Breast epithelium (tissue), 4 donors: ENCODE data around the gene DRAXIN. TPM values are rescaled to one million over a fixed set of nuclear protein-coding genes. Genes with fewer than 3 reads are reported as not detected.

Source experiments
- DNase-seq, 2 donors: peaks; one replicate each; pipeline ENCODE4 v3.0.0-alpha.2; 2019; ENCODE audit warnings: low spot score in 2 of 2
- H3K27ac ChIP-seq, 2 donors: fragments of 200-600 bp; sonication (generic) in 1 of 2; one replicate each; pipeline ENCODE4 v1.5.1; 2016 to 2019; ENCODE audit warnings: mild to moderate bottlenecking in 1 of 2
- H3K27me3 ChIP-seq, 2 donors: fragments of 200-600 bp; sonication (generic) in 1 of 2; one replicate each; pipeline versions ENCODE4 v1.5.1 to v1.6.0; 2017 to 2019; ENCODE audit warnings: control low read depth in 1 of 2, mild to moderate bottlenecking in 1 of 2
- H3K36me3 ChIP-seq: fragments of 200-600 bp; one replicate; pipeline ENCODE4 v1.5.1; 2019
- H3K4me1 ChIP-seq, 2 donors: fragments of 200-600 bp; sonication (generic); one replicate each; pipeline ENCODE4 v1.5.1; 2016 to 2019; ENCODE audit warnings: control low read depth in 1 of 2
- H3K4me3 ChIP-seq, 3 donors: fragments of 200-600 bp; sonication (generic); 1 replicate in 2 of 3; 2 replicates in 1 of 3; pipeline ENCODE4 v1.5.1; 2016 to 2019; ENCODE audit warnings: mild to moderate bottlenecking in 3 of 3, moderate library complexity in 2 of 3
- H3K9me3 ChIP-seq, 2 donors: fragments of 200-600 bp; sonication (generic) in 1 of 2; one replicate each; pipeline ENCODE4 v1.5.1; 2016 to 2019; ENCODE audit warnings: control low read depth in 1 of 2
- POLR2A ChIP-seq: fragments of 450-650 bp; IDR thresholded peaks from one replicate; pipeline ENCODE4 v1.6.1; 2016; ENCODE audit warnings: antibody characterized with exemption, mild to moderate bottlenecking, moderate library complexity
- POLR2AphosphoS5 ChIP-seq, 3 donors: sonication (generic); formaldehyde crosslinking; IDR thresholded peaks; one replicate each; pipeline ENCODE4 v1.6.1; 2017; ENCODE audit warnings: antibody characterized with exemption in 3 of 3
- intact Hi-C: fragments of 100-400 bp; cut with DNase I; formaldehyde crosslinking; loops from one replicate; pipeline ENCODE4 v1.15.1; 2023; ENCODE audit warnings: low total_unique reads
- total RNA-seq, 3 donors: library from RNA; depleted of rRNA; stranded (reverse); fragments of >200 nt; gene quantifications; one replicate each; pipeline ENCODE4 v1.1.0, GENCODE V29; 2016
- TF ChIP-seq, protein P1 (sequence below), 3 donors: fragments of 450-650 bp; IDR thresholded peaks; one replicate each; pipeline ENCODE4 v1.5.1; 2016 to 2017; ENCODE audit warnings: antibody characterized with exemption in 3 of 3, mild to moderate bottlenecking in 3 of 3, moderate library complexity in 3 of 3

The DRAXIN gene
- total RNA-seq, 3 donors from 2014 or later, result under 0.01 to 0.15 (median under 0.01) TPM

- H3K27me3 ChIP-seq, result peaks cover 0 to 9% of the 10 kb centered on the region in 2 donors
Observed at GRCh38 chr1:11761988-11762406, 70.5 kb downstream of the DRAXIN start, which contains the start of gene C1orf167. Gene C1orf167, plus strand, starts transcription at chr1:11762193. Its CDS starts 2,208 bp downstream, at chr1:11764401.

GRCh38 chr1:11764115-11764514 lies 72.6 kb downstream of the DRAXIN start:
- Histone ChIP-seq H3K4me1 (no peaks in the 10 kb centered on the region), H3K4me3 (no peak overlapping the region), H3K9me3 (no peaks in the 10 kb centered on the region), H3K27me3 (peaks cover 0 to 9% of the 10 kb centered on the region in 2 donors), H3K36me3 (no peaks in the 10 kb centered on the region), H3K27ac (no peak overlapping the region)
- DNase-seq, result no peak
- TF ChIP-seq POLR2AphosphoS5 (IDR thresholded peaks at IDR 0.05), result no peak
- TF ChIP-seq POLR2A, result no peak
- TF ChIP-seq, protein P1, sequence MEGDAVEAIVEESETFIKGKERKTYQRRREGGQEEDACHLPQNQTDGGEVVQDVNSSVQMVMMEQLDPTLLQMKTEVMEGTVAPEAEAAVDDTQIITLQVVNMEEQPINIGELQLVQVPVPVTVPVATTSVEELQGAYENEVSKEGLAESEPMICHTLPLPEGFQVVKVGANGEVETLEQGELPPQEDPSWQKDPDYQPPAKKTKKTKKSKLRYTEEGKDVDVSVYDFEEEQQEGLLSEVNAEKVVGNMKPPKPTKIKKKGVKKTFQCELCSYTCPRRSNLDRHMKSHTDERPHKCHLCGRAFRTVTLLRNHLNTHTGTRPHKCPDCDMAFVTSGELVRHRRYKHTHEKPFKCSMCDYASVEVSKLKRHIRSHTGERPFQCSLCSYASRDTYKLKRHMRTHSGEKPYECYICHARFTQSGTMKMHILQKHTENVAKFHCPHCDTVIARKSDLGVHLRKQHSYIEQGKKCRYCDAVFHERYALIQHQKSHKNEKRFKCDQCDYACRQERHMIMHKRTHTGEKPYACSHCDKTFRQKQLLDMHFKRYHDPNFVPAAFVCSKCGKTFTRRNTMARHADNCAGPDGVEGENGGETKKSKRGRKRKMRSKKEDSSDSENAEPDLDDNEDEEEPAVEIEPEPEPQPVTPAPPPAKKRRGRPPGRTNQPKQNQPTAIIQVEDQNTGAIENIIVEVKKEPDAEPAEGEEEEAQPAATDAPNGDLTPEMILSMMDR (IDR thresholded peaks at IDR 0.05), result no peak
- intact Hi-C loops, result no loop called here

More at GRCh38 chr1:11761988-11762406, 70.5 kb downstream of the DRAXIN start, which contains the start of gene C1orf167:
- TF ChIP-seq, protein P1 (IDR thresholded peaks at IDR 0.05), result no peak
- TF ChIP-seq POLR2AphosphoS5 (IDR thresholded peaks at IDR 0.05), result no peak
- no peak for TF ChIP-seq POLR2A
- intact Hi-C loops, result no loop called here
- H3K4me1 ChIP-seq, result no peaks in the 10 kb centered on the region
- no peaks in the 10 kb centered on the region for H3K36me3 ChIP-seq
- H3K27ac ChIP-seq, result no peak within 1 kb of the TSS
- no peak for DNase-seq
- no peak within 1 kb of the TSS for H3K4me3 ChIP-seq
- no peaks in the 10 kb centered on the region for H3K9me3 ChIP-seq

DNA sequence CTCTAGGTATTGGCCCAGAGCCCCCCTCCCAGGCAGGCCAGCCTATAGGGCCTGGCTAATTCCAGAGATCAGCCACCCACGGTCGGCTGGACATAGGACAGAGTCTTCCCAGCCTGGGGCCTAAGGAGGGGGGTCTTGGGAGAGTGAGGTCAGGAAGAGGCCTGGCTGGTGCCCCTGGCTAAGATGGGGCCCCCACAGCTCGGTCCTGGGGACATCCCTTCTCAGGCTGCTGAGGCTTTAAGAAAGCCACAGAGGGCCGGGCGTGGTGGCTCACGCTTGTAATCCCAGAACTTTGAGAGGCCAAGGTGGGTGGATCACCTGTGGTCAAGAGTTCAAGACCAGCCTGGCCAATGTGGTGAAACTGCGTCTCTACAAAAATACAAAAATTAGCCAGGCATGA lies 73.0 kb downstream of the DRAXIN start:
- H3K27me3 ChIP-seq, result peaks cover 0 to 9% of the 10 kb centered on the region in 2 donors
- DNase-seq, result no peak
- intact Hi-C loops, result no loop called here
- no peak overlapping the region for H3K4me3 ChIP-seq
- no peaks in the 10 kb centered on the region for H3K4me1 ChIP-seq
- no peaks in the 10 kb centered on the region for H3K9me3 ChIP-seq
- TF ChIP-seq POLR2A (no peak), POLR2AphosphoS5 (IDR thresholded peaks at IDR 0.05) (no peak)
- TF ChIP-seq, protein P1 (IDR thresholded peaks at IDR 0.05), result no peak
- no peaks in the 10 kb centered on the region for H3K36me3 ChIP-seq
- no peak overlapping the region for H3K27ac ChIP-seq

- DNase-seq, result no peak
- TF ChIP-seq, protein P1 (IDR thresholded peaks at IDR 0.05), result no peak
- TF ChIP-seq POLR2AphosphoS5 (IDR thresholded peaks at IDR 0.05) (no peak), POLR2A (no peak)
- Histone ChIP-seq H3K4me1 (no peaks in the 10 kb centered on the region), H3K4me3 (no peak overlapping the region), H3K36me3 (no peaks in the 10 kb centered on the region), H3K27me3 (peaks cover 0 to 9% of the 10 kb centered on the region in 2 donors), H3K27ac (no peak overlapping the region), H3K9me3 (no peaks in the 10 kb centered on the region)
- intact Hi-C loops, result no loop called here
Observed at GRCh38 chr1:11765661-11766428, 74.3 kb downstream of the DRAXIN start.

DNA sequence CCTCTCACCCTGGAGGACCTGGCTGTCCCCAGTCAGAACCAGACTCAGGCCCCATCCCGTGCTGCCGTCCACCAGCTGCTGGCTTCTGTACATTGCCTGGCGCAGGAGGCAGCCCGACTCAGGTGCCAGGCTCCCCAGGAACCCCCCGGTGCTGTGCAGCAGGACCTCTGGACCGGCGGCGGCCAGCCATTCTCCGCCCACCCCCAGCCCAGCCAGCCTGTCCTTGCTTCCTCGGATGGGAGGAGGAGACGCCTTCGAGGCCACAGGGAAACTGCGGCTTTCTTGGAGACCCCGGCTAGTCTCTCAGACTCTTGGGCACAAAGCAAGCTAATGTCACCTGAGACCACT lies 74.9 kb downstream of the DRAXIN start:
- H3K36me3 ChIP-seq, result no peaks in the 10 kb centered on the region
- H3K27me3 ChIP-seq, result peaks cover 0 to 7% of the 10 kb centered on the region in 2 donors
- H3K9me3 ChIP-seq, result no peaks in the 10 kb centered on the region
- H3K4me1 ChIP-seq, result no peaks in the 10 kb centered on the region
- intact Hi-C loops, result no loop called here
- DNase-seq, result no peak
- H3K27ac ChIP-seq, result no peak overlapping the region
- H3K4me3 ChIP-seq, result no peak overlapping the region
- TF ChIP-seq, protein P1 (IDR thresholded peaks at IDR 0.05), result no peak
- TF ChIP-seq POLR2AphosphoS5 (IDR thresholded peaks at IDR 0.05), result no peak
- no peak for TF ChIP-seq POLR2A
